Endometrium (tissue), 2 donors: ENCODE results near the gene TMEM63A.

ENCODE experiments used
- FAIRE-seq: peaks from 2 replicates; lab custom pipeline; 2012; peaks lifted over from hg19 to GRCh38; lab: Jason Lieb, UNC
- donor health status: control.
- donor health status: control.

TMEM63A gene

DNA sequence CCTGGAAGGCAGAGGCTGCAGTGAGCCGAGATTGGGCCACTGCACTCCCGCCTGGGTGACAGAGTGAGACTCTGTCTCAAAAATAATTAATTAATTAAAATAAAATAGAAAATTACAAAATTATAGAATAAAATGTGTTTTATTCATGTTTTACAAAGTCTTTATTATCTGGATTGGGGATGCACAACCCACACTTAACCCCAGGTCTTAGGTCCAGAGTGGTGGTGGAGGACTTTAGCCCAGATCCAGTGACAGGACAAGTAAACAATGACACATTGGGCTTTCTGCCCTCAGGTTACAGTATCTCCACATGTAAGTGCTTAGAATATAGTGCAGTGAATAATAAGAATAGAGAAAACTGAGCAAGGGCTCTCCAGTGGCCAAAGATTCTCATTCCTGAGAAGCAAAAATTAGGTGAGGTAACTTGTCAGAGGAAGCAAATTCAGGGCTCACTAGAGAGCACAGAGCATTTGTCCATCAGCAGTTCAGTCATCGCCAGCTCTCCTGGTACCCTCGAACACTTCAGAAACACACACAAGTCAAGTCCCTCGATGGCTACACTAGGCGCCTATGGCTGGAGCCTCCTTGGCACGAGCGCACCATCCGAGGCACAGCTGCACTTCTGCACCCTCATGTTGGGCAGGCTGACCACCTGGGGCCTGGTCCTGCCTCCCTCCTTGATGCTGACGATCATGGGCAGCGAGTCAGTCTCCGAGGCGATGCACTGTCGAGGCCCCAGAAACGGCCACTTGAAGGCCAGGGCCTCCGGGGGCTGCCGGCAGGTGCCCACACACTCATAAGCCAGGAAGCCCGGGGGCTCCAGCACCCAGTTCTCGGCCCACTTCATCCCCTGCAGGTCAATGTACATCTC, 4.2 kb upstream of the TMEM63A start:
- no peak for FAIRE-seq

DNA sequence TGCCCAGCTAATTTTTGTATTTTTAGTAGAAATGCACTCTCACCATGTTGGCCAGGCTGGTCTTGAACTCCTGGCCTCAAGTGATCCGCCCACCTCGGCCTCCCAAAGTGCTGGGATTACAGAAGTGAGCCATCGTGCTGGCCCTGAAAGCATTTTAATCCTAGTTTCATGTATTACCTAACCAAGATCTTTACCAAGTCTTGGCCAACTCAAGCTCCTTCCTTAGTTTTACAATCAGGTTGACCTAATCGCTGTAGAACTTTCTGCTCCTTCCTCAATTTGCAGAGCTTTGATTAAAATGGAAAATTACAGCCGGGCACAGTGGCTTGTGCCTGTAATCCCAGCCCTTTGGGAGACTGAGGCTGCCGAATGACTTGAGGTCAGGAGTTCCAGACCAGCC, 3.2 kb upstream of the TMEM63A start:
- FAIRE-seq: no peak

GRCh38 chr1:225883616-225884265, 1.6 kb upstream of the TMEM63A start:
- FAIRE-seq: no peak

DNA sequence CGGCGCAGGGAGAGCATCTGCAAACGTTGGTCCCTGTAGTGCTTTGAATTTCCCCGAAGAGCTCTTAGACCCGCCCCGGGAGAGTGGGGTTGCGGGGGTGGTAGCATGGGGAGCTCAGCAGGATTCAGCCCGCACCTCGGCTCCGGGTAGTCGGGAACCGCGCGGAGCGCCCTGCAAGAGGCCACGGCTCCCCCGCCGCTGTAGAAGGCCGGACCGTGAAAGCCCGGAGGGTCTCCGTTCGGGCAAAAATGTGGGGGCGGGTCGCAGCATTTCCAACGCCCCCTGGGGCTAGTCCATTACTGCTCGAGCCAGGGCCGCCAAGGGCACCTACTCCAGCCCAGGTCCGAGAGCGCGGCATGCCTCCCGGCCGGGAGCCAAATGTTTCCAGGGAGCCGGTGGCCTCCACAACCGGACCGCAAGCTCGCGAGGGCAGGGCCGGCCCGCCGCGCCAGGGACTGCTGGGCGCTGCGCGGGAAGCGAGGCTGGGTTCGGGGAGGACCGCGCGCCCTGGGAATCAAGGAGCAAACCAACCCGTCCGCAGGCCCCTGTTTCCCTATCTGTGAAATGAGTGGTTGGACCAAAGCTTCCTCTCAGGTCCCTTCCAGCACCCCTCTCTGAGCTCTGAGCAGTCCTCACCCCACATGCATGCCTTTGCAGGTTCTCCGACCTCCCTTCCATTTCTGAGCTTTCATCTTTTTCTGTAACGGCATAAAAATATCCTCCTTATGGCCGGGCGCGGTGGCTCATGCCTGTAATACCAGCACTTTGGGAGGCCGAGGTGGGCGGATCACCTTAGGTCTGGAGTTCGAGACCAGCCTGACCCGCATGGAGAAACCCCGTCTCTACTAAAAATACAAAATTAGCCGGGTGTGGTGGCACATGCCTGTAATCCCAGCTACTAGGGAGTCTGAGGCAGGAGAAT, 775 bp upstream of the TMEM63A start:
- FAIRE-seq: no peak

GRCh38 chr1:225881081-225881958, 860 bp downstream of the TMEM63A start:
- FAIRE-seq: no peak

DNA sequence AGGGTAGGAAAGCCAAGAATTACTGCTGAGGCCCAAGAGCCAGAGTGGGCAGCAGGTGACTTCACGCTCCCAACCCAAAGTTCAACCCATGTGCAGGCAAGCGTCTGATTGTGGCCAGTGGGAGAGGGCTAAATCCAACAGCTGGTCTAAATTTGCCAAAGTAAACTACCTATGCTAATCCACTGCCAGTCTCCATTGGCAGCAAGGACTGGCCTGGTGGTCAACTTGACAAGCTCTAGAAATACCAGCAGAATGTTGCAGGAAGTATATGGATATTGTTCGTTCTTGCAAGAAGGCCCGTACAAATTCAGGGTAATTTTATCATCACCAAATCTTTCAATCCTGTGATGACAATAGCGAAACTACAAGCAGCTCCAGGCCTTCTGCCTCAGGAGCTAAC, 1.5 kb downstream of the TMEM63A start:
- no peak for FAIRE-seq

DNA sequence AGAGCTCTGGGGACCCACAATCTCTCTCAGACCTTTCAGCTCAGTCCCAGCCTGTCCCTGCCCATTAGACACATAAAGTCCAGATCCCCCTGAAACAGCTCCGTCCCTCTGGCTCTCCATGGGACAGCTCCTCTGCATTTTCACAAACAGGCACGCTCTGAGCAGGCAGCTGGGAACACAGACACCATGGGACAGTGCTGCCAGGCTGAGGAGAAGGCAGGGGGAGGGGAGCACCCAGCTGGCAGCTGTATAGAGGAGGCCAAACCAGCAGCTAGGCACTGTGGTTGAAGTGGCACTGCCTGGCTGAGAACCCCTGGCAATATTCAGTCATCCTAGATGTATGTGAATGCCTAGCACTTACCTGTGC, 2.0 kb downstream of the TMEM63A start:
- no peak for FAIRE-seq

DNA sequence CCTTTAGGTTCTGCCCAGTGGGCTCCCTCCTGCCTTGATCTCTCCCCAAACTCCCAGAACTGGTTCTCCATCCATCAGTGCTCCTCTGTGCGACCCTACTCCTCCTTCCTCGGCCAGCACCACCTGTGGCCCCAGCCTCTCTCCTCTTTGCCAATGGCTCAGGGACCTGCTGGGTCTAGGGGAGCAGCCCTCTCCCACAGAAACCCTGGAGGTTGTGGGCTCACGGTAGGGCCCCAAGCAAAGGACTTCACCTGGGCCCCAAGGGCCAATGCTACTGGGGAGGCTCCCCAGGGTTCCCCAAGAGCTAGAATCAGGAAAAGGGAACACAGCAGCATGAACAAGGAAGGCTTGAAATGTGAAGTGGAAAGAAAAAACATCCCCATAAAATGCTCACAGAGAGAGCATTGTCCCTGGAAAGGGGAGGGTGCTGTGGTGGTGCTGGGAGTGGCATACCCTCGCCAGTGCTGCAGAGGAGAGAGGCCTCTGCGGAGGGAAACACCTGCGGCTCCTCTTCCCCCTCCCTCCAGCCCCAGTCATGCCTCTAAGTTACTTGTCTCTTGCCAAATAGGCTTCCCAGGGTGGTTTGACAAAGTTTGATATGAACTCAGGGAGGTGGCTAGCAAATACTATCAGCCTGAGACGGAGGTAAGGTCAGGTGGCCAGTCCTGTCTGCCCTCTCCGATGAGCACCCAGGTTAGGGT, 2.5 kb downstream of the TMEM63A start:
- FAIRE-seq: no peak

- FAIRE-seq: no peak
Measured at GRCh38 chr1:225878282-225878681, 3.9 kb downstream of the TMEM63A start.

DNA sequence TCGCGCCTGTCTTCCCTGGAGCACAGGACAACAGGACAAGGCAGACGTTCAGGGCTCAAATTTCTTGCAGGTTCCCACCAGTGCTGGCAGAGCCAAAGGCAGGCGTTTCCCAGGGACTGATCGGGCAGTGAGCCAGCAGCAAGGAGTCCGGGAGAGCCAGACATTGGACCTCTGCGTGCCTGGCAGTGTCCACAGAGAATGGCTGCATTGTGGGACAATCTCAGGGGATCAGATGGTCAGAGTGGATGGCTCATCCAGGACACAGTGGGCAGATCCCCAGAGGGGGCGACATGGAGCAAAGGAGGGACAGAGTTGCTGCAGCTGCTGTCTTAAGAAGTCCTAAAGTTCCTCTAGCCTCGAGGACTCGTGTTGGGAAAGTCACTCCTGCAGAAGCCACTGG, 4.6 kb downstream of the TMEM63A start:
- FAIRE-seq: no peak

DNA sequence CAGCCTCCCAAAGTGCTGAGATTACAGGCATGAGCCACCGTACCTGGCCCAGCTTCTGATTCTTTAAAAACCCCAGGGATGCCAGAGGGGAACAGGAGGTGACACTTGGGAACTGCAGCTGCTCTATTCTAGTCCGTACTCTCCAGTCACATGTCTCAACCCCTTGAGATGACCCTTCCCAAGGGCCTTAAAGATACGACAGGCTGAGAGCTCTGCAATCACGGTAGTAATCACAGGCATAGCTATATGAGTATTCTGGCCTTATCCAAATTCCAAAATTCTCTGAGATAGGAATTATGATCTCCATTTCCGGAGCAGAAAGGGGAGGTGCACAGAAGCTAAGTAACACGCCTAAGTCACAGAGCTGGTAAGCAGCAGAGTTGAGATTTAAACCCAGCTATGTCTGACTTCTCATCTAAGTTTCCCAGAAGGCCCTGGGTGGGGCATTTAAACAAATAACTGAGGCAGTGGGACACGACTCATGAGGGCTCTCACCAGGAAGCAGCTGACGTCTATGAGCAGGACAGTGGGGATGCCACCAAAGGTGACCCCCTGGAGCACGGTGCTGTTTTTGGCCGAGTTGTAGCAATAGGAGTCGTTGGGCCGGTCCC, 5.2 kb downstream of the TMEM63A start:
- no peak for FAIRE-seq

DNA sequence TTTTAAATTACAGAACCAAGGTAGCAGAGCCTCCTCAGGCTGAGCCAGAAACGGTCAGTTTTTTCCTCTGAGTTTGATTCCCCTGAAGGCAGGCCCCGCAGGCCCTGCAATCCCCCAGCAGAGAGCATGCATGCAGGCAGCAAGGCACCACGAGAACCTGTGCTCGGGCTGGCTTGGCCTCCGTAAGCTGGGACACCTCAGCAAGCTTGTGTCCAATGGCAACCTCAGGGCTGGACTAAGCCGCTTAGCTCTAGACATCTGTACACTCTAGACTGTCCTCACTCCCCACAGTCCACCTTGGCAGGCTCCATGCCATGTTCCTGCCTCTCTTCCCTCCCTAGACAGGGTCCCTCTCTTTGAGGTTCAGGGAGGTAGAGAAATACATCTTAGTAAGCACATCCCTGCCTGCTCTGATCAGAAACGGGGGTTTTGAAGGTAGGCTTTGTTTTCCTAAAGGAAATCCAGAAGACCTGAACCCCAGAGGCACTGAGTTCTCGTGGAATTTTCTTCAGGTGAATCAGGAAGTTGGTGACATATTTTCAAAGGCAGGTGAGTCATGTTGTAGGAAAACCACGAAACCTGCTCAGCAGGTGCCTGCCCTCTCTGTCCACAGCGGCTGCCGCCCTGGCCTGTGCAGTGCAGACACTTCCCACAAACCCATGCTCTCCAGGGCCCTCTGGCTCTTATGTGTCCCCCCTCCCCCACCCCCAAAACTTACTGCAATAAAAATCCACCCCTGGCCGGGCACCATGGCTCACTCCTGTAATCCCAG, 7.0 kb downstream of the TMEM63A start:
- FAIRE-seq: no peak

- FAIRE-seq: no peak
Measured at GRCh38 chr1:225874431-225874830, 7.7 kb downstream of the TMEM63A start.

- FAIRE-seq: no peak
Measured at GRCh38 chr1:225873281-225873850, 8.8 kb downstream of the TMEM63A start.

GRCh38 chr1:225872075-225872430, 10.1 kb downstream of the TMEM63A start:
- no peak for FAIRE-seq

GRCh38 chr1:225871359-225872074, 10.7 kb downstream of the TMEM63A start:
- FAIRE-seq: no peak

DNA sequence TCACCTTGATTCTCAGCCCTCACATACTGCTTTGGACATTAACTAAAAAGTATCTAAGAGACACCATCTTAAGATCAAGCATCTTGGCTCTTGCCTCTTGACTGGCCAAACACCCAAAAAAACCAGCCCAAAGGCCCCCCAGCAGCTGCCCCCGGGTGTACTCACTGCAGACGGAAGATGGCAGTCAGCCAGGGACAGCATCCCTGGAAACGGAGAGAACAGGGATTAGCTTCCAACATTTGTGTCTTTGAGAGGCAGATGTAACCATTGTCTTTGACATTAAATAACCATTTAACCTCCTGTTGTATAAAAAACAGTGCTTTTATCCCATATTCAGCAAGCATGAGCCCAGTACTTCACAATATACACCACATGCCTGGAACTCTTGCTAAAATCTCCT, 11.3 kb downstream of the TMEM63A start:
- FAIRE-seq: no peak

GRCh38 chr1:225868631-225869330, 13.4 kb downstream of the TMEM63A start:
- no peak for FAIRE-seq
